Right lobe of liver (tissue), 4 donors: ENCODE measurements around the gene ACTG1.

Source experiments
- CTCF ChIP-seq, 4 donors: fragments of 200-600 bp in 3 of 4; fragments of 450-650 bp in 1 of 4; IDR thresholded peaks; one replicate each; pipeline versions ENCODE4 v1.5.1 to v1.8.0; 2016 to 2022; ENCODE audit warnings: antibody characterized with exemption in 4 of 4, mild to moderate bottlenecking in 2 of 4
- POLR2A ChIP-seq: fragments of 450-650 bp; IDR thresholded peaks from one replicate; pipeline ENCODE4 v1.6.1; 2017; ENCODE audit warnings: antibody characterized with exemption, mild to moderate bottlenecking
- donor health status: DM: no; HTN: no; CAD: no.
- donor health status: DM: no; HTN: no; CAD: no.
- donor health status: DM: no; HTN: yes; CAD: no.

DNA sequence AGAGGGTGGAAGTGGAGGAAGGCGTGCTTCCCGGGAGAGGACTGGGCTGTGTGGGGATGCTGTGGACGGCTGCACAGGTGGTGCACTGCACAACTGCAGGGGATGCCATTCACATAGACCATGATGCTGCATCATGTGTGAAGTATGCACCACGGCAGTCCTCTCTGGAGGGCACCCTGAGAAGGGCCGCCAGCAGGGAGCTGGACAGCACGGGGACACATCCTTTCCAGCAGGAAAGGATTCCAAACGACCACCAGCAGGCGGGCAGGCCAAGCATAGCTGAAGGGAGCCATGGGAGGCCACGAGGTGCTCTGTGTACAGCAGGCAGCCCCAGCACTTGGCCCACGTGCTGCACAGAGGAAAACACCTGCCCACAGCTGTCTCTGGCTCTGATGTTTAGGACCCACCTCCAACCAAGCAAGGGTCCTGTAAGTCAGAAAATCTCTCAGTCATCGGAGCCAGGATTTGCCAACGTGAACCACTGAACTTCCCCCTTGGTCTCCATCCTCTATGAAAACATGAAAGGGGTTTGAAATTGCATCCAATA, 10.1 kb downstream of the ACTG1 start:
- TF ChIP-seq CTCF (IDR thresholded peaks at IDR 0.05): no peak
- TF ChIP-seq POLR2A: no peak
